ENCODE measurements around the gene CEP152.

CEP152 gene

DNA sequence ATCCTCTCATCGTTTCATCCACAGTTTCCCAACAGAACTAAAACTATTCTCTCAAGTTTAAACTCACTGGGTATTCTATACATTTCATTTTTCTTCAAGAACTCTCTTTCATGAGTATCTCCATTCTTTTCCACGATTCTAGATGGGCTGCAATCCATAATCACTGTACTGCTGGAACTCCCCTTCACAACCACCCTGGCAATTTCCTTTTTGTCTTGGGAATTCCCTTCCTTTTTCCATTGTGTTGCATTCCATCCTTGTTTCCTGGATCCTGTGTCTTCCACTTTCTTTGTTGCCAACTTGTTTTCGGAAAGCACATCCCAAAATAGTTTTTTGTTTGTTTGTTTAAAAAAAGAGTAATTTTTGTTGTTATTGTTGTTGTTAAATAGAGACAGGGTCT, 98.3 kb downstream of the CEP152 start:
- Histone ChIP-seq H3K9me3 (peaks cover 0 to 12% (median 7%) of the 10 kb centered on the region in 3 donors), H3K4me1 (no peaks in the 10 kb centered on the region), H3K4me3 (no peak overlapping the region), H3K27ac (no peak overlapping the region), H3K27me3 (no peaks in the 10 kb centered on the region), H3K36me3 (no peaks in the 10 kb centered on the region)
- no peak for DNase-seq
- TF ChIP-seq, protein P1, sequence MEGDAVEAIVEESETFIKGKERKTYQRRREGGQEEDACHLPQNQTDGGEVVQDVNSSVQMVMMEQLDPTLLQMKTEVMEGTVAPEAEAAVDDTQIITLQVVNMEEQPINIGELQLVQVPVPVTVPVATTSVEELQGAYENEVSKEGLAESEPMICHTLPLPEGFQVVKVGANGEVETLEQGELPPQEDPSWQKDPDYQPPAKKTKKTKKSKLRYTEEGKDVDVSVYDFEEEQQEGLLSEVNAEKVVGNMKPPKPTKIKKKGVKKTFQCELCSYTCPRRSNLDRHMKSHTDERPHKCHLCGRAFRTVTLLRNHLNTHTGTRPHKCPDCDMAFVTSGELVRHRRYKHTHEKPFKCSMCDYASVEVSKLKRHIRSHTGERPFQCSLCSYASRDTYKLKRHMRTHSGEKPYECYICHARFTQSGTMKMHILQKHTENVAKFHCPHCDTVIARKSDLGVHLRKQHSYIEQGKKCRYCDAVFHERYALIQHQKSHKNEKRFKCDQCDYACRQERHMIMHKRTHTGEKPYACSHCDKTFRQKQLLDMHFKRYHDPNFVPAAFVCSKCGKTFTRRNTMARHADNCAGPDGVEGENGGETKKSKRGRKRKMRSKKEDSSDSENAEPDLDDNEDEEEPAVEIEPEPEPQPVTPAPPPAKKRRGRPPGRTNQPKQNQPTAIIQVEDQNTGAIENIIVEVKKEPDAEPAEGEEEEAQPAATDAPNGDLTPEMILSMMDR (IDR thresholded peaks at IDR 0.05) = no peak
- intact Hi-C loops (cut with DNase I; ENCODE audit: low total_unique reads) = no loop called here

DNA sequence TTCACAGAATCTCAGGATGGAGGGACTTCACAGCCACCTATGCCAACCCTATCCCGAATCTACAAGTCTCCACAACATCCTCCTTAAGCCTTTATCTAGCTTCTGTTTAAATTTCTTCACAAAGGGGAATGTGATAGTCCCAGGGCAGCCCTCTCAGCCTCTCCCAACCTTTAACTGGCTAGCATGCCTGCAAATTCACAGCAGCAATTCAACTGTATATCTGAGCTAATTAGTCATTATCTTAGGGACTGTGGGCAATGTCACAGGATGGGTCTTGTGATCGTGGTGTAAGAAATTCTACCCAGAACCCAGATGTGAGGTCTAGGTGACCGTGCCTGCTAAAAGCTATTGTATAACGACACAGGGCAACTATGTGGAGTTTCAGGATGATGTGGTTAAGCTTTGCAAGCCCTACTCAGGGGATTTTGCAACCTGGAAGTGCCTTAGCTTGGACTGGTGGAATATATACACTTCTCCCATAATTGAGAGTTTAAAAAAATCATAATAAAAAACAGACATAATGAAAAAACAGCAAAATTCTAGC, 99.8 kb downstream of the CEP152 start:
- Histone ChIP-seq H3K9me3 (peaks cover 0 to 4% (median 1%) of the 10 kb centered on the region in 3 donors), H3K4me1 (no peaks in the 10 kb centered on the region), H3K27ac (no peak overlapping the region), H3K36me3 (no peaks in the 10 kb centered on the region), H3K27me3 (no peaks in the 10 kb centered on the region), H3K4me3 (no peak overlapping the region)
- intact Hi-C loops (cut with DNase I; ENCODE audit: low total_unique reads) = no loop called here
- TF ChIP-seq, protein P1 (IDR thresholded peaks at IDR 0.05) = no peak
- DNase-seq = no peak

DNA sequence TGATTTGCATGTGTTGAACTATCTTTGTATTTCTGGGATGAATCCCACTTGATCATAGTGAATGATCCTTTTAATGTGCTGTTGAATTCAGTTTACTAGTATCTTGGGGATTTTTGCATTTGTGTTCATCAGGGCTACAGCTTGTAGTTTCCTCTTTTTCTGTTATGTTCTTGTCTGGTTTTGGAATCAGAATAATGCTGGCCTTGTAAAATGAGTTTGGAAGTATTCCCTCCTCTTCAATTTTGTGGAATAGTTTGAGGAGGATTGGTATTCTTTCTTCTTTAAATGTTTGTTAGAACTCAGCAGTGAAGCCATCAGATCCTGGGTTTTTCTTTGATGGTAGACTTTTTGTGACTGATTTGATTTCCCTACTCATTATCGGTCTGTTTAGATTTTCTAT, 102.2 kb downstream of the CEP152 start:
- DNase-seq = no peak
- TF ChIP-seq, protein P1 (IDR thresholded peaks at IDR 0.05) = no peak
- H3K9me3 ChIP-seq = peaks cover 0 to 9% (median 0%) of the 10 kb centered on the region in 3 donors
- no peak overlapping the region for H3K4me3 ChIP-seq
- no peaks in the 10 kb centered on the region for H3K27me3 ChIP-seq
- intact Hi-C loops (cut with DNase I; ENCODE audit: low total_unique reads) = no loop called here
- H3K27ac ChIP-seq = no peak overlapping the region
- no peaks in the 10 kb centered on the region for H3K4me1 ChIP-seq
- no peaks in the 10 kb centered on the region for H3K36me3 ChIP-seq

DNA sequence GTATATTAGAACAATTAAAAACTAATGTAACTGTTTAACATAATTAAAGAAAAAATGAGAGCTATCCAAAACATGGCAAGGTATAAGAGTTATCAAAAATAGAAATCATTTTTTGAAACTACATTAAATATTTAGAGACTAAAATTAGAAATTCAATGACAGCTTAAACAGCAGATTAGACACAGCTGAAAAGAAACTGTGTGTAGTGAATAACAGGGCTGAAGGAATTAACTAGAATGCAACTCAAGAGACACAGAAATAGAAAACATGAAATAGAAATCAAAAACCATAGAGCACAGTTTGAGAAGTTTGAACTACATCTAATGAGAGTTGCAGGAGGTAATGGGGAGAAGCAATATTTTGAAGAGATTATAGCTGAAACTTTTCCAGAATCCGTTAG, 105.5 kb downstream of the CEP152 start:
- intact Hi-C loops (cut with DNase I; ENCODE audit: low total_unique reads) = no loop called here
- H3K36me3 ChIP-seq = no peaks in the 10 kb centered on the region
- no peaks in the 10 kb centered on the region for H3K4me1 ChIP-seq
- H3K27me3 ChIP-seq = no peaks in the 10 kb centered on the region
- no peak for DNase-seq
- H3K9me3 ChIP-seq = peaks cover 0 to 9% (median 0%) of the 10 kb centered on the region in 3 donors
- H3K27ac ChIP-seq = no peak overlapping the region
- H3K4me3 ChIP-seq = no peak overlapping the region
- TF ChIP-seq, protein P1 (IDR thresholded peaks at IDR 0.05) = no peak

DNA sequence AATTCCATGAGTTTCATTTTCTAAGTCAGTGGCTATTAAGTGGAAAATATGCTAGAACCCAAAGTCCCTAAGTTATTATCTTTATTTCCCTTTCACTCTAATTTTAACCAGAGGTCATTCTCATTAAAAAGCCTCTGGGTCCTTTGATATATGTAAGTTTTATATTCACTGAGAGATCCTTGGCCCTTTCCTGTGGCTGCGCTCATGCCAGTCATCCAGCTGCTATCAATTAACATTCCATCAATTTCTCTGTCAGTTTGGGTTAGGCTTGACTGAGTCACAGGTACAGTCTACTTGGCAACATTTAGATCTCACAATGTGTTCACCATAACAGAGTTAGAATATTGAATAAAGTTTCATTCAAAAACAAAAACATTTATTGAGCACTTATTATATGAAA, 107.3 kb downstream of the CEP152 start:
- no peaks in the 10 kb centered on the region for H3K27me3 ChIP-seq
- no peak overlapping the region for H3K4me3 ChIP-seq
- H3K36me3 ChIP-seq = no peaks in the 10 kb centered on the region
- TF ChIP-seq, protein P1 (IDR thresholded peaks at IDR 0.05) = no peak
- no peaks in the 10 kb centered on the region for H3K4me1 ChIP-seq
- intact Hi-C loops (cut with DNase I; ENCODE audit: low total_unique reads) = no loop called here
- peaks cover 0 to 9% (median 0%) of the 10 kb centered on the region in 3 donors for H3K9me3 ChIP-seq
- DNase-seq = no peak
- H3K27ac ChIP-seq = no peak overlapping the region

Data from tibial artery (tissue), 4 donors.